Measurements from ENCODE around the gene RABGAP1L.

RABGAP1L gene

GRCh38 chr1:174956086-174956485, 796.8 kb downstream of the RABGAP1L start:
- DNase-seq (ENCODE audit: extremely low read depth, low read depth) = no peak
- H3K4me3 ChIP-seq (replicated peaks; ENCODE audit: low read depth, low read length) = no peak overlapping the region
- no peak for TF ChIP-seq CTCF (IDR thresholded peaks at IDR 0.05; ENCODE audit: low read depth, low read length, missing control alignments)

- H3K4me3 ChIP-seq (replicated peaks; ENCODE audit: low read depth, low read length) = no peak overlapping the region
- DNase-seq (ENCODE audit: extremely low read depth, low read depth) = no peak
- no peak for TF ChIP-seq CTCF (IDR thresholded peaks at IDR 0.05; ENCODE audit: low read depth, low read length, missing control alignments)
These were observed 797.7 kb downstream of the RABGAP1L start for GRCh38 chr1:174956976-174957375.

- no peak for TF ChIP-seq CTCF (IDR thresholded peaks at IDR 0.05; ENCODE audit: low read depth, low read length, missing control alignments)
- no peak overlapping the region for H3K4me3 ChIP-seq (replicated peaks; ENCODE audit: low read depth, low read length)
- no peak for DNase-seq (ENCODE audit: extremely low read depth, low read depth)
These were observed 798.5 kb downstream of the RABGAP1L start for GRCh38 chr1:174957829-174958228.

- no peak for DNase-seq (ENCODE audit: extremely low read depth, low read depth)
- TF ChIP-seq CTCF (IDR thresholded peaks at IDR 0.05; ENCODE audit: low read depth, low read length, missing control alignments) = no peak
- no peak overlapping the region for H3K4me3 ChIP-seq (replicated peaks; ENCODE audit: low read depth, low read length)
These were observed 799.1 kb downstream of the RABGAP1L start for GRCh38 chr1:174958396-174958795.

- H3K4me3 ChIP-seq (replicated peaks; ENCODE audit: low read depth, low read length) = no peak overlapping the region
- no peak for TF ChIP-seq CTCF (IDR thresholded peaks at IDR 0.05; ENCODE audit: low read depth, low read length, missing control alignments)
- no peak for DNase-seq (ENCODE audit: extremely low read depth, low read depth)
These were observed 801.0 kb downstream of the RABGAP1L start for GRCh38 chr1:174960362-174960761.

GRCh38 chr1:174963529-174964125, 804.3 kb downstream of the RABGAP1L start:
- no peak for TF ChIP-seq CTCF (IDR thresholded peaks at IDR 0.05; ENCODE audit: low read depth, low read length, missing control alignments)
- no peak overlapping the region for H3K4me3 ChIP-seq (replicated peaks; ENCODE audit: low read depth, low read length)
- DNase-seq (ENCODE audit: extremely low read depth, low read depth) = no peak

Measured in HFF-Myc (cell line).